Measurements from ENCODE around the gene BLMH.

DNA sequence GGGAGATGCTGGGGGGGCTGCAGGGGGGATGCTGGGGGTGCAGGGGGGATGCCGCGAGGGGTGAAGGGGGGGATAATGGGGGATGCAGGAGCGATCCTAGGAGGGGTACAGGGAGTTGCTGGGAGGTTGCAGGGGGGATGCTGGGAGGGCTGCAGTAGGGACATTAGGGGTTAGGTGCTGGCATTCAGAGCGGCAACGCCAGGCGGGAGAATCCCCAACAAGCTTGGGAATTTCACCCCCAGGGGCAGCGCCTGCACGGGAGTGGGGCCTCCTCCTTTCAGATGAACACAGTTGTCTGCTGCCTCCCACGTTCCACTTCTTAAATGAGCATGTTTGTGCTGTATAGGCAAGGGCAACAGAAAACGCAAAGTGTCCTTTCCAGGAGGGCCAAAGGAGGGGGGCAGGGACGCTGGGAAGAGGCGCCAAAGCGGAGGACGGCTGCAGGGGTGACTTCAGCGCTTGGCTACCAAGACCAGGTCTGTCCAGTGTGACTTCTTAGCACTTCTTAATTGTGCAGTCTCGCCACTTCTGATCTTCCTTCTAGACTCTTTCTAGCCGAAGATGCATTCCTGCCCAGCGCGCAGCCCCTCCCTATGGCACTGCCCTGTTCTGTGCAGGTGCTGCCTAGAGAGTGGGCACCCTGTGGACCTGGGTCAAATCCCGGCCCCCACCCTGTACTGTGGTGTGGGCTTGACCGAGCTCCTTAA is 54.3 kb downstream of the BLMH start:
- TF ChIP-seq POLR2AphosphoS5 (IDR thresholded peaks at IDR 0.05; ENCODE audit: low read depth, low read length): no peak
- TF ChIP-seq, protein P1, sequence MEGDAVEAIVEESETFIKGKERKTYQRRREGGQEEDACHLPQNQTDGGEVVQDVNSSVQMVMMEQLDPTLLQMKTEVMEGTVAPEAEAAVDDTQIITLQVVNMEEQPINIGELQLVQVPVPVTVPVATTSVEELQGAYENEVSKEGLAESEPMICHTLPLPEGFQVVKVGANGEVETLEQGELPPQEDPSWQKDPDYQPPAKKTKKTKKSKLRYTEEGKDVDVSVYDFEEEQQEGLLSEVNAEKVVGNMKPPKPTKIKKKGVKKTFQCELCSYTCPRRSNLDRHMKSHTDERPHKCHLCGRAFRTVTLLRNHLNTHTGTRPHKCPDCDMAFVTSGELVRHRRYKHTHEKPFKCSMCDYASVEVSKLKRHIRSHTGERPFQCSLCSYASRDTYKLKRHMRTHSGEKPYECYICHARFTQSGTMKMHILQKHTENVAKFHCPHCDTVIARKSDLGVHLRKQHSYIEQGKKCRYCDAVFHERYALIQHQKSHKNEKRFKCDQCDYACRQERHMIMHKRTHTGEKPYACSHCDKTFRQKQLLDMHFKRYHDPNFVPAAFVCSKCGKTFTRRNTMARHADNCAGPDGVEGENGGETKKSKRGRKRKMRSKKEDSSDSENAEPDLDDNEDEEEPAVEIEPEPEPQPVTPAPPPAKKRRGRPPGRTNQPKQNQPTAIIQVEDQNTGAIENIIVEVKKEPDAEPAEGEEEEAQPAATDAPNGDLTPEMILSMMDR (IDR thresholded peaks at IDR 0.05): no peak
- TF ChIP-seq, protein P2, sequence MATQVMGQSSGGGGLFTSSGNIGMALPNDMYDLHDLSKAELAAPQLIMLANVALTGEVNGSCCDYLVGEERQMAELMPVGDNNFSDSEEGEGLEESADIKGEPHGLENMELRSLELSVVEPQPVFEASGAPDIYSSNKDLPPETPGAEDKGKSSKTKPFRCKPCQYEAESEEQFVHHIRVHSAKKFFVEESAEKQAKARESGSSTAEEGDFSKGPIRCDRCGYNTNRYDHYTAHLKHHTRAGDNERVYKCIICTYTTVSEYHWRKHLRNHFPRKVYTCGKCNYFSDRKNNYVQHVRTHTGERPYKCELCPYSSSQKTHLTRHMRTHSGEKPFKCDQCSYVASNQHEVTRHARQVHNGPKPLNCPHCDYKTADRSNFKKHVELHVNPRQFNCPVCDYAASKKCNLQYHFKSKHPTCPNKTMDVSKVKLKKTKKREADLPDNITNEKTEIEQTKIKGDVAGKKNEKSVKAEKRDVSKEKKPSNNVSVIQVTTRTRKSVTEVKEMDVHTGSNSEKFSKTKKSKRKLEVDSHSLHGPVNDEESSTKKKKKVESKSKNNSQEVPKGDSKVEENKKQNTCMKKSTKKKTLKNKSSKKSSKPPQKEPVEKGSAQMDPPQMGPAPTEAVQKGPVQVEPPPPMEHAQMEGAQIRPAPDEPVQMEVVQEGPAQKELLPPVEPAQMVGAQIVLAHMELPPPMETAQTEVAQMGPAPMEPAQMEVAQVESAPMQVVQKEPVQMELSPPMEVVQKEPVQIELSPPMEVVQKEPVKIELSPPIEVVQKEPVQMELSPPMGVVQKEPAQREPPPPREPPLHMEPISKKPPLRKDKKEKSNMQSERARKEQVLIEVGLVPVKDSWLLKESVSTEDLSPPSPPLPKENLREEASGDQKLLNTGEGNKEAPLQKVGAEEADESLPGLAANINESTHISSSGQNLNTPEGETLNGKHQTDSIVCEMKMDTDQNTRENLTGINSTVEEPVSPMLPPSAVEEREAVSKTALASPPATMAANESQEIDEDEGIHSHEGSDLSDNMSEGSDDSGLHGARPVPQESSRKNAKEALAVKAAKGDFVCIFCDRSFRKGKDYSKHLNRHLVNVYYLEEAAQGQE (IDR thresholded peaks at IDR 0.05; ENCODE audit: insufficient read depth in 1 of 2, low read depth in 2 of 2, low read length in 1 of 2): no peak

Data from Panc1 (cell line).